Activated T-cell treated with anti-CD3 and anti-CD28 coated beads for 4 hours (primary cell): ENCODE results near the gene ZMYM2.

ENCODE experiments used
- DNase-seq: peaks from one replicate; pipeline ENCODE4 v3.0.0-alpha.2; 2020

The ZMYM2 gene

GRCh38 chr13:20049558-20050473 lies 91.3 kb downstream of the ZMYM2 start:
- no peak for DNase-seq

DNA sequence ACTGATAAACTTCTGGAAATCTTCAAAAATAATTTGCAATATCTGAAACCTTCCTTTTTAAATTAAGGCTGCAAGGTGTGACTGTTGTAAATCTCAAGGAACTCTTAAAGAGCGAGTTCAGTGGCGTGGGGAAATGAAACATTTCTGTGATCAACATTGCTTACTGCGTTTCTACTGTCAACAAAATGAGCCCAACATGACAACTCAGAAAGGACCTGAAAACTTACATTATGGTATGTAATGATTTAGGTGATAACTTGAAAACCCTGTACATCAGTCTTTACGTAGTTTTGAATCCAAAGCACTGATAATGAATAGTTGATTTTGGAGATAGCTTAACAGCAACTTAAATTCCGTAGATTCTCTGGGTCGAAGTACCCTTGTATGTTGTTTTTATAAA lies 92.8 kb downstream of the ZMYM2 start:
- DNase-seq, result no peak

DNA sequence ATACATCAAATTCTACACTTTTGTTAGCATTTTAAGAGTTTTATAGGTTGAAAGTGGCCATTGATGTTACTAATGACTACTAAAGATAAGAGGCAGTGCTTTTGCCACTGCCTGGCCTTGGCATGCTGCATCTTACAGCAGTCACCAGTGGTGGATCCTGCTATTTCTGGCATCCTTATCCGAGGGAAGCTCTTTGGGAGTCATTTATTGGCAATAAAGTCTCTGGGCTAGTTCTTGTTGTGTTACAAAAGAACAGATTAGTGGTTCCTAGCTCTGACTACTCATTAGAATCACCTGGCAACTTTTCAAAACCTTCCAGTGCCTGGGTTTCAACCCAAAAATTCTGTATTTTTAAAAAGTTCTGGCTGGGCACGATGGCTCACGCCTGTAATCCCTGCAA lies 94.5 kb downstream of the ZMYM2 start:
- DNase-seq, result no peak

- DNase-seq, result no peak
Observed at GRCh38 chr13:20053891-20054290, 95.4 kb downstream of the ZMYM2 start.

- DNase-seq, result no peak
Observed at GRCh38 chr13:20054586-20054985, 96.1 kb downstream of the ZMYM2 start.

GRCh38 chr13:20057214-20057613 lies 98.7 kb downstream of the ZMYM2 start:
- no peak for DNase-seq

GRCh38 chr13:20057963-20058362 lies 99.4 kb downstream of the ZMYM2 start:
- no peak for DNase-seq

DNA sequence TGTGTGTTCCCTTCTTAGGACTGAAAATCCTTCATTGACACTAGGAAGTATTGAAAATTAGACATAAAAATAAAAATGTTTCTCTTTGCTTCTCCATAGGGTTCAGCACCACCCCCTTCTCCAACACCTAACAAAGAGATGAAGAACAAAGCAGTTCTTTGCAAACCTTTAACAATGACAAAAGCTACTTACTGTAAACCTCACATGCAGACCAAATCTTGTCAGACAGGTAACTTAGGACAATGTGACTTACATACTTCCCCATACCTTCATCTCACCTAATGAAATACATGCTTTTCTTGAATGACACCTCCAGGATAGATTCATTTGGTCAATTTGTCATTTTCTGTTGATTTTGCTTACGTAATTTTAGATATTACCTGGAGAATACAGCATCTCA lies 99.9 kb downstream of the ZMYM2 start:
- no peak for DNase-seq

DNA sequence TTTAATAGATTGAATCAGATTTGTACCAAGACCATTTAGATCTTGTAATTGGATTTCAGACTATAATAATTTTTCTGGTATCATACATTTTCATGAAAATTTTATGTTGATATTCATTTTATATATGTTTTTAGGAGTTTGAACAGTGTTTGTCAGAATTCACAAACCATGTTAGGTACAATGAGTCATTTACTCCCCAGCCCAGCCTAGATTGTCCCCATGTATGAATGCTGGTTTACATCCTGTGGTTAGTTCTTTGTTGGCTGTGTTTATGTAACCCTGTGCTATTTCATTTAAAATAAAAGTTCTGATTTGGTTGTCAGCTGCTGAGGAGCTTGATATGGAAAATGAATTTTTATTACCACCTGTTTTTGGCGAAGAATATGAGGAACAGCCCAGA lies 105.6 kb downstream of the ZMYM2 start:
- DNase-seq, result no peak

DNA sequence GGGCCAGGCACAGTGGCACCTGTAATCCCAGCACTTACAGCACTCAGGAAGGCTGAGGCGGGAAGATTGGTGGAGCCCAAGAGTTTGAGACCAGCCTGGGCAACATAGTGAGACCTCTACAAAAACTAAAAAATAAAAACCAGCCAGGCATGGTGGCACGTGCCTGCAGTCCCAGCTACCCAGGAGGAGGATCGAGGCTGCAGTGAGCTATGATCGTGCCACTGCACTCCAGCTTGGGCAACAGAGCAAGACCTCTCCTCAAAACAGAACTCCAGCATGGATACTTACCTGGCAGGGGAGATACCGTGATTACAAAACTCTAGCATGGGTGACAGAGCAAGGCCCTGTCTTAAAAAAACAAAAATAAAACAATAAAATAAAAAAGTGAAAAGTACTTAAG lies 107.0 kb downstream of the ZMYM2 start:
- DNase-seq, result no peak

GRCh38 chr13:20069956-20070355 lies 111.4 kb downstream of the ZMYM2 start:
- no peak for DNase-seq

GRCh38 chr13:20073775-20074174 lies 115.2 kb downstream of the ZMYM2 start:
- DNase-seq, result no peak

- no peak for DNase-seq
Observed at GRCh38 chr13:20074966-20075365, 116.4 kb downstream of the ZMYM2 start.

GRCh38 chr13:20077086-20077485 lies 118.6 kb downstream of the ZMYM2 start:
- DNase-seq, result no peak

GRCh38 chr13:20080377-20081164 lies 122.0 kb downstream of the ZMYM2 start:
- no peak for DNase-seq

- no peak for DNase-seq
Observed at GRCh38 chr13:20090349-20090748, 131.8 kb downstream of the ZMYM2 start.

GRCh38 chr13:20093951-20094350 lies 135.4 kb downstream of the ZMYM2 start:
- DNase-seq, result no peak

GRCh38 chr13:20099319-20099718 lies 140.8 kb downstream of the ZMYM2 start:
- no peak for DNase-seq

DNA sequence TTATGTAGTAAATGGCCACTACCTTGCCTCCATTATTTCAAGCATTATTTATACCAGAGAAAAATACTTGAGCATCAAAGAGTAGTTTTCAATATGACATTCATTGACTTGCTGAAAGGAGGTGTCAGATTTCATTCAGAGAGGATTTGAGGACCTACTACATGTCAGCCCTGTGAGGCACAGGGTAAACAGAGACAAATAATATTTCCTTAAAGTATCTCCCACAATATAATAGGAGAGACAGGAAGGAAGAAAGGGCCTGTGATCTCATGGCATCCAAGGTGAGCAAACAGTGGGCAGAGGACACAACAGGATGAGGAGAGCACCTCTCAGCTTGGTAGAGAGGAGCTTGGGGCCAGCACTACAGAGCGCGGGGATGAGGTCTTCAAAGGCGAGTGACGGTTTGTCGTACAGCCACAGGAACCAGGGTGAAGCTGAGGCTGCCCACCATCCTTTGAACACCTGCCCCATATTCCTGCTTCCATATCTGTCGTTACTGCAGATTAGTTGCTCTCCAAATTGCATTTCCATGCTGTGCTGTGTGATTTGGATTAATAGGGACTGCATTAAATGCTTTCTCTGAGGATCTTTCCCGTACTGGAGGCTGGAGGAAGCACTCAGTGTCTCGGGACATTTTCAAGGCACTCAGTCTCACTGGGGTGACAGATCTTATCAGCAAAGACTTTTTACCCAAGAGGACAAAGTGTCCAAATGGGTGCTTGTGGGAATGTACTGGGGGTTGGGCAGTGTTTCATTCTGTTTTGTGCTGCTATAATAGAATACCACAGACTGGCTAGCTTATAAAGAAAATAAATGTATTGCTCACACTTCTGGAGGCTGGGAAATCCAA lies 143.2 kb downstream of the ZMYM2 start:
- no peak for DNase-seq

DNA sequence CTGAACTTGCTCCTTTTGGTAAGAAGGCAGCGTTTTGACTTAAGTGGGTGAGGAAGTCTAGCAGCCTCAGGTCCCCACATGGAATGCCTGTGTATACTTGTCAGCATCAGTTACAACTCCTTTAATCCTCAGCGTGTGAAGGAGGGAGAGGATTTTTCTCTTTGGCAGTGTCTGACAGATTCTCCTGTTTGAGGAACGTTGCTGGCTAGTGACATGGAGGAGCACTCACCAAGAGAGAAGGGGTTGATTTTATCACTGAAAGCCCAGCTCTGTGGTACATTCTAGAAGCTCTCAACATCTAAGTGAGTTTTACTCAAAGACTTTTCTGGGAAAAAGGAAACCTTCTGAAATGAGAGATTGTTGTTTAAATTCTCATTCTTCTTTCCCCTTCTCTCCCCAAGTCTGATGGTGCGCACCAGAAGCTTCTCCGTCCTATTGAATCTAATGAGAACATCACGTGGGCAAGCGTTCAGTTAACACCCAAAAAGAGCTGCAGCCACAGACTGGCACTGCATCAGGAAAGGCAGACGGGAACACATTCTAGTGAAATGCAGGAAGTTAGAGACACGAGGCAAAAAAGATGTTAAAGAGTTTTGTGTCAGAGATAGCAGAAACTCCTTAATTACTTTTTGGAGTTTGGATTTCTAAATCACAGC lies 144.1 kb downstream of the ZMYM2 start:
- no peak for DNase-seq

GRCh38 chr13:20105161-20105689 lies 146.7 kb downstream of the ZMYM2 start:
- no peak for DNase-seq

DNA sequence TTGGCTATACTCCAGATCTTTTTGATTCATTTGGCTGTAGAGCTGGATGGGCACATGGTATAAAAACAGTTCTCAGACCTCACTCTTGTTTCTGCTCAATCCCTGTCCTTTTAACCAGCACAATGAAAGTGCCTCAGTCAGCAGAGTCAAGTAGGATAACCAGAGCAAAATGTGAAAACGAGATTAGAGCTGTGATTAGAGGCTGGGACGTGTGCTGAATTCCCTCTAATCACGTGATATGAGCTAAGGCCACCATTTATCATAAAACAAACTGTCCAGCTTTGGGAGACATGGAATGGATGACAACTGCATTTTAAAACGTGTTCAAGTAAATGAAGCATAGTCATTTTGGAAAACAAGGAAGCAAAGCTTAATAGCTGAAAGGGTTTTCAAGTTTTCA lies 148.2 kb downstream of the ZMYM2 start:
- no peak for DNase-seq
